SK-N-SH (cell line): Measurements from ENCODE around the gene NALCN. TPM values are rescaled to one million over a fixed set of nuclear protein-coding genes. Genes with fewer than 3 reads are reported as not detected.

Experiments
- CTCF ChIA-PET: fragments of 300-600, 350-600 bp; formaldehyde crosslinking; extraction: SDS; loops from one replicate; lab custom pipeline; 2021; lab: Yijun Ruan, JAX
- POLR2A ChIA-PET: fragments of 350-600 bp; sonication (Branson Sonifier 250); formaldehyde crosslinking; extraction: SDS; loops from one replicate; lab custom pipeline; 2020; ENCODE audit warnings: antibody characterized with exemption, inconsistent platforms; lab: Yijun Ruan, JAX
- DNase-seq: peaks from one replicate; pipeline ENCODE4 v3.0.0; 2012
- H2AFZ ChIP-seq: fragments of 200-600 bp; sonication (generic); 2 replicates; pipeline ENCODE4 v1.8.1; 2016; ENCODE audit warnings: antibody characterized with exemption, mild to moderate bottlenecking, low read depth
- H3F3A ChIP-seq: fragments of 200-600 bp; sonication (generic); replicated peaks from 2 replicates; pipeline ENCODE3; 2016; ENCODE audit warnings: antibody characterized with exemption, mild to moderate bottlenecking; ENCODE audit not compliant: insufficient read depth
- H3K27ac ChIP-seq, 2 experiments: fragments of 200-500 bp in 1 of 2; fragments of 200-600 bp in 1 of 2; sonication (Bioruptor generic) in 1 of 2; sonication (generic), shearing (Covaris generic) in 1 of 2; 2 replicates each; pipeline versions ENCODE4 v1.5.1 to v1.6.1; 2014 to 2016; ENCODE audit warnings: low read depth in 2 of 2, inconsistent platforms in 1 of 2, low read length in 1 of 2, mild to moderate bottlenecking in 1 of 2, mixed read lengths in 1 of 2
- H3K27me3 ChIP-seq: fragments of 200-600 bp; sonication (generic), shearing (Covaris generic); 2 replicates; pipeline ENCODE4 v1.6.1; 2016; ENCODE audit warnings: mixed run types; ENCODE audit not compliant: insufficient read depth
- H3K36me3 ChIP-seq, 2 experiments: fragments of 200-500 bp in 1 of 2; fragments of 200-600 bp in 1 of 2; sonication (Bioruptor generic) in 1 of 2; sonication (generic) in 1 of 2; replicated peaks in 1 of 2; 2 replicates each; pipeline versions ENCODE3 to v1.5.1; 2014 to 2016; ENCODE audit warnings: low read length in 1 of 2, mild to moderate bottlenecking in 1 of 2; ENCODE audit not compliant: insufficient read depth in 2 of 2, control insufficient read depth in 1 of 2
- H3K4me1 ChIP-seq, 2 experiments: fragments of 200-500 bp in 1 of 2; fragments of 200-600 bp in 1 of 2; sonication (Bioruptor generic) in 1 of 2; sonication (generic), shearing (Covaris generic) in 1 of 2; 2 replicates each; pipeline versions ENCODE4 v1.5.1 to v1.6.1; 2014 to 2016; ENCODE audit warnings: low read depth in 1 of 2, low read length in 1 of 2, mixed run types in 1 of 2; ENCODE audit not compliant: insufficient read depth in 2 of 2, control insufficient read depth in 1 of 2
- H3K4me2 ChIP-seq: fragments of 200-600 bp; sonication (generic), shearing (Covaris generic); 2 replicates; pipeline ENCODE4 v1.6.1; 2017; ENCODE audit warnings: mixed run types
- H3K4me3 ChIP-seq, 2 experiments: fragments of 200-500 bp in 1 of 2; fragments of 200-600 bp in 1 of 2; sonication (Bioruptor generic) in 1 of 2; sonication (generic), shearing (Covaris generic) in 1 of 2; 2 replicates each; pipeline versions ENCODE4 v1.5.1 to v1.8.1; 2014 to 2016; ENCODE audit warnings: low read depth in 2 of 2, inconsistent platforms in 1 of 2, low read length in 1 of 2, mild to moderate bottlenecking in 1 of 2, mixed read lengths in 1 of 2, moderate library complexity in 1 of 2
- H3K79me2 ChIP-seq: fragments of 200-600 bp; sonication (generic); 2 replicates; pipeline ENCODE4 v1.8.1; 2017; ENCODE audit warnings: mild to moderate bottlenecking; ENCODE audit not compliant: insufficient read depth
- H3K9ac ChIP-seq: fragments of 200-600 bp; sonication (generic); 2 replicates; pipeline ENCODE4 v1.6.1; 2017; ENCODE audit warnings: mixed run types
- H3K9me2 ChIP-seq: fragments of 200-600 bp; sonication (generic); 2 replicates; pipeline ENCODE4 v1.6.1; 2017; ENCODE audit warnings: mixed run types
- H3K9me3 ChIP-seq: fragments of 200-600 bp; sonication (generic); 2 replicates; pipeline ENCODE4 v1.6.1; 2017; ENCODE audit warnings: mixed run types, mild to moderate bottlenecking, moderate library complexity
- H4K20me1 ChIP-seq: fragments of 200-600 bp; sonication (generic); 2 replicates; pipeline ENCODE4 v1.6.1; 2017; ENCODE audit warnings: mild to moderate bottlenecking, mixed run types; ENCODE audit not compliant: insufficient read depth
- CHD2 ChIP-seq: fragments of 150-350 bp; IDR thresholded peaks from 2 replicates; pipeline ENCODE4 v1.6.1; 2018; ENCODE audit warnings: low read length; ENCODE audit not compliant: partially characterized antibody
- EP300 ChIP-seq, 2 experiments: IDR thresholded peaks; 2 replicates each; pipeline versions ENCODE4 v1.4.0 to v1.6.1; 2012; ENCODE audit warnings: borderline replicate concordance in 1 of 2, low read depth in 1 of 2, low read length in 1 of 2
- EZH2phosphoT487 ChIP-seq: fragments of 200-600 bp; sonication (generic); IDR thresholded peaks from 2 replicates; pipeline ENCODE4 v1.6.1; 2017; ENCODE audit warnings: low read depth, mixed run types, mild to moderate bottlenecking, antibody characterized with exemption, moderate library complexity, borderline replicate concordance
- FOSL2 ChIP-seq: IDR thresholded peaks from 2 replicates; pipeline ENCODE4 v1.4.0; 2012; ENCODE audit warnings: low read depth, mild to moderate bottlenecking, moderate library complexity, borderline replicate concordance
- FOXJ3 ChIP-seq: sonication (generic); formaldehyde crosslinking; IDR thresholded peaks from 2 replicates; pipeline ENCODE4 v1.5.1; 2020; ENCODE audit warnings: mild to moderate bottlenecking, missing genetic modification reagents
- GABPA ChIP-seq: IDR thresholded peaks from 2 replicates; pipeline ENCODE4 v1.4.0; 2012; ENCODE audit warnings: low read depth, mild to moderate bottlenecking
- IRF3 ChIP-seq: fragments of 150-350 bp; IDR thresholded peaks from 2 replicates; pipeline ENCODE4 v1.6.1; 2016; ENCODE audit warnings: mild to moderate bottlenecking, low read depth, low read length
- JUND ChIP-seq: IDR thresholded peaks from 2 replicates; pipeline ENCODE4 v1.4.0; 2012
- MXI1 ChIP-seq: IDR thresholded peaks from 2 replicates; pipeline ENCODE4 v1.6.1; 2012; ENCODE audit warnings: mild to moderate bottlenecking, low read depth, low read length, improper control_type of control experiment
- NFIC ChIP-seq: IDR thresholded peaks from 2 replicates; pipeline ENCODE4 v1.4.0; 2012; ENCODE audit warnings: borderline replicate concordance
- PBX3 ChIP-seq: IDR thresholded peaks from 2 replicates; pipeline ENCODE4; 2012
- POLR2AphosphoS5 ChIP-seq: IDR thresholded peaks from 2 replicates; pipeline ENCODE4 v1.6.1; 2012; ENCODE audit warnings: low read depth, low read length
- RCOR1 ChIP-seq: fragments of 150-350 bp; IDR thresholded peaks from 2 replicates; pipeline ENCODE4 v1.6.1; 2017; ENCODE audit warnings: antibody characterized with exemption, low read length
- RXRA ChIP-seq: IDR thresholded peaks from 2 replicates; pipeline ENCODE4 v1.4.0; 2012; ENCODE audit warnings: low read depth, mild to moderate bottlenecking, borderline replicate concordance
- SIN3A ChIP-seq: IDR thresholded peaks from 2 replicates; pipeline ENCODE4 v1.6.1; 2012; ENCODE audit warnings: low read depth, mild to moderate bottlenecking, low read length, moderate library complexity, borderline replicate concordance
- TAF1 ChIP-seq: IDR thresholded peaks from 2 replicates; pipeline ENCODE4 v1.6.1; 2012; ENCODE audit warnings: low read depth, mild to moderate bottlenecking, low read length, moderate library complexity, borderline replicate concordance
- TCF12 ChIP-seq: IDR thresholded peaks from 2 replicates; pipeline ENCODE4 v1.4.0; 2012
- USF1 ChIP-seq: IDR thresholded peaks from 2 replicates; pipeline ENCODE4 v1.4.0; 2012; ENCODE audit warnings: low read depth, borderline replicate concordance
- YY1 ChIP-seq: IDR thresholded peaks from 2 replicates; pipeline ENCODE4 v1.4.0; 2012; ENCODE audit warnings: low read depth, mild to moderate bottlenecking
- ZBTB33 ChIP-seq: IDR thresholded peaks from 2 replicates; pipeline ENCODE4 v1.4.0; 2012; ENCODE audit warnings: low read depth, borderline replicate concordance
- WGBS: methylation state at CpG from one replicate; pipeline ENCODE4 v1.1.6; 2017; ENCODE audit warnings: low lambda C conversion rate; 5-methylcytosine and 5-hydroxymethylcytosine counted together
- polyA plus RNA-seq, 3 experiments: library from polyadenylated mRNA; depleted of rRNA; stranded (reverse); fragments of >200 nt; gene quantifications; 2 replicates each; pipeline ENCODE4 v1.2.3, GENCODE V29; 2012
- TF ChIP-seq, protein P1 (sequence below): fragments of 200-600 bp; sonication (generic); IDR thresholded peaks from 2 replicates; pipeline ENCODE4 v1.6.1; 2017; ENCODE audit warnings: antibody characterized with exemption, mild to moderate bottlenecking, moderate library complexity

Gene NALCN
- polyA plus RNA-seq, 1 of the 3 experiments (the other 2 are of a cell fraction) = 3.0 TPM

GRCh38 chr13:101019126-101019525, 397.2 kb downstream of the NALCN start:
- Histone ChIP-seq H3K9me3 (no peaks in the 10 kb centered on the region), H3F3A (no peaks in the 10 kb centered on the region), H3K9ac (no peak overlapping the region), H3K27me3 (no peaks in the 10 kb centered on the region), H3K4me1 (no peaks in the 10 kb centered on the region; a peak in 1 of 4 replicates), H3K9me2 (no peaks in the 10 kb centered on the region), H3K36me3 (no peaks in the 10 kb centered on the region), H2AFZ (no peak overlapping the region), H3K27ac (no peak overlapping the region), H4K20me1 (no peaks in the 10 kb centered on the region), H3K4me3 (no peak overlapping the region), H3K79me2 (no peaks in the 10 kb centered on the region), H3K4me2 (no peak overlapping the region)
- DNase-seq = no peak
- POLR2A ChIA-PET = no interaction called here
- 46% methylated on average over 1 of the region's 1 CpG for whole genome bisulfite sequencing
- TF ChIP-seq PBX3 = no peak
- no peak for TF ChIP-seq POLR2AphosphoS5
- TF ChIP-seq USF1 = no peak
- no peak for TF ChIP-seq ZBTB33
- TF ChIP-seq TCF12 = no peak
- TF ChIP-seq, protein P1, sequence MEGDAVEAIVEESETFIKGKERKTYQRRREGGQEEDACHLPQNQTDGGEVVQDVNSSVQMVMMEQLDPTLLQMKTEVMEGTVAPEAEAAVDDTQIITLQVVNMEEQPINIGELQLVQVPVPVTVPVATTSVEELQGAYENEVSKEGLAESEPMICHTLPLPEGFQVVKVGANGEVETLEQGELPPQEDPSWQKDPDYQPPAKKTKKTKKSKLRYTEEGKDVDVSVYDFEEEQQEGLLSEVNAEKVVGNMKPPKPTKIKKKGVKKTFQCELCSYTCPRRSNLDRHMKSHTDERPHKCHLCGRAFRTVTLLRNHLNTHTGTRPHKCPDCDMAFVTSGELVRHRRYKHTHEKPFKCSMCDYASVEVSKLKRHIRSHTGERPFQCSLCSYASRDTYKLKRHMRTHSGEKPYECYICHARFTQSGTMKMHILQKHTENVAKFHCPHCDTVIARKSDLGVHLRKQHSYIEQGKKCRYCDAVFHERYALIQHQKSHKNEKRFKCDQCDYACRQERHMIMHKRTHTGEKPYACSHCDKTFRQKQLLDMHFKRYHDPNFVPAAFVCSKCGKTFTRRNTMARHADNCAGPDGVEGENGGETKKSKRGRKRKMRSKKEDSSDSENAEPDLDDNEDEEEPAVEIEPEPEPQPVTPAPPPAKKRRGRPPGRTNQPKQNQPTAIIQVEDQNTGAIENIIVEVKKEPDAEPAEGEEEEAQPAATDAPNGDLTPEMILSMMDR = no peak
- CTCF ChIA-PET = no interaction called here

- H3K27me3 ChIP-seq = no peaks in the 10 kb centered on the region
- no peaks in the 10 kb centered on the region for H4K20me1 ChIP-seq
- H3K9ac ChIP-seq = no peak overlapping the region
- H3F3A ChIP-seq = no peaks in the 10 kb centered on the region
- no peaks in the 10 kb centered on the region for H3K9me2 ChIP-seq
- no peak overlapping the region for H3K27ac ChIP-seq
- H3K4me2 ChIP-seq = no peak overlapping the region
- WGBS = 18% methylated on average over 6 of the region's 7 CpGs
- no peak for DNase-seq
- H3K4me1 ChIP-seq = no peaks in the 10 kb centered on the region; a peak in 1 of 4 replicates
- POLR2A ChIA-PET = no interaction called here
- CTCF ChIA-PET = no interaction called here
- no peaks in the 10 kb centered on the region for H3K36me3 ChIP-seq
- H2AFZ ChIP-seq = no peak overlapping the region
- H3K4me3 ChIP-seq = no peak overlapping the region
- no peaks in the 10 kb centered on the region for H3K79me2 ChIP-seq
- H3K9me3 ChIP-seq = no peaks in the 10 kb centered on the region
- TF ChIP-seq JUND (peak; percentile 25; the same call in 1 of the 2 replicates), FOSL2 (peak; percentile 59; the same call in 1 of the 2 replicates), CHD2 (no peak), SIN3A (no peak), EP300 (IDR thresholded peaks at IDR 0.05; ENCODE audit: borderline replicate concordance in 1 of 2, low read depth in 1 of 2, low read length in 1 of 2) (peak in 1 of 2 experiments; percentile 10; a peak in 1 of 4 replicates), GABPA (no peak), MXI1 (no peak), TCF12 (no peak), RCOR1 (no peak), YY1 (no peak), RXRA (no peak), FOXJ3 (CRISPR knock-in tag) (no peak), TAF1 (no peak), EZH2phosphoT487 (no peak), NFIC (no peak), PBX3 (no peak), IRF3 (no peak)
Measured at GRCh38 chr13:101018720-101019119, 397.6 kb downstream of the NALCN start.
